Muscle layer of duodenum (tissue), 2 donors: Measurements from ENCODE around the gene TBCC.
"Not testable (repeated sequence)": the region's sequence is repeated elsewhere in the genome, so short reads cannot be mapped to it uniquely, and the experiment has no call there.

Source experiments
- H3K27ac ChIP-seq: one replicate; pipeline ENCODE4 v1.7.0; 2013; ENCODE audit warnings: mild to moderate bottlenecking, low read length
- H3K27me3 ChIP-seq: one replicate; pipeline ENCODE4 v1.7.0; 2013; ENCODE audit warnings: low read depth, mild to moderate bottlenecking, control low read depth, low read length
- H3K36me3 ChIP-seq, 2 donors: one replicate each; pipeline ENCODE4 v1.7.0; 2013; ENCODE audit warnings: low read length in 2 of 2, control low read depth in 1 of 2, mild to moderate bottlenecking in 1 of 2; ENCODE audit not compliant: insufficient read depth in 2 of 2, control insufficient read depth in 1 of 2
- H3K4me1 ChIP-seq, 2 donors: one replicate each; pipeline ENCODE4 v1.7.0; 2013; ENCODE audit warnings: low read length in 2 of 2, mild to moderate bottlenecking in 2 of 2, control low read depth in 1 of 2, moderate library complexity in 1 of 2; ENCODE audit not compliant: insufficient read depth in 2 of 2, control insufficient read depth in 1 of 2
- H3K4me3 ChIP-seq, 2 donors: one replicate each; pipeline ENCODE4 v1.7.0; 2013; ENCODE audit warnings: low read length in 2 of 2, low read depth in 1 of 2, mild to moderate bottlenecking in 1 of 2
- H3K9me3 ChIP-seq, 2 donors: one replicate each; pipeline ENCODE4 v1.7.0; 2013; ENCODE audit warnings: low read length in 2 of 2, control low read depth in 1 of 2, mild to moderate bottlenecking in 1 of 2; ENCODE audit not compliant: control insufficient read depth in 1 of 2
- donor health status: healthy.

Gene TBCC

GRCh38 chr6:42748203-42748898, 2.4 kb upstream of the TBCC start:
- Histone ChIP-seq H3K36me3 (no peaks in the 10 kb centered on the region), H3K4me3 (peak overlapping the region in 1 of 2 donors; percentile 98), H3K27me3 (no peaks in the 10 kb centered on the region), H3K9me3 (no peaks in the 10 kb centered on the region), H3K4me1 (peaks cover 7 to 30% of the 10 kb centered on the region in 2 donors), H3K27ac (no peak overlapping the region)

- no peaks in the 10 kb centered on the region for H3K9me3 ChIP-seq
- peaks cover 7 to 32% of the 10 kb centered on the region in 2 donors for H3K4me1 ChIP-seq
- H3K27ac ChIP-seq, result peak overlapping the region; percentile 92
- H3K4me3 ChIP-seq, result peak overlapping the region; percentile 83 to 98
- no peaks in the 10 kb centered on the region for H3K36me3 ChIP-seq
- no peaks in the 10 kb centered on the region for H3K27me3 ChIP-seq
Observed at GRCh38 chr6:42746463-42747391, 824 bp upstream of the TBCC start.

GRCh38 chr6:42745083-42745639, 742 bp downstream of the TBCC start:
- no peaks in the 10 kb centered on the region for H3K27me3 ChIP-seq
- no peaks in the 10 kb centered on the region for H3K9me3 ChIP-seq
- peak overlapping the region; percentile 96 to 98 for H3K4me3 ChIP-seq
- no peaks in the 10 kb centered on the region for H3K36me3 ChIP-seq
- H3K27ac ChIP-seq, result peak overlapping the region; percentile 94
- H3K4me1 ChIP-seq, result peaks cover 7 to 32% of the 10 kb centered on the region in 2 donors

- H3K27me3 ChIP-seq, result no peaks in the 10 kb centered on the region
- H3K4me3 ChIP-seq, result peak overlapping the region; percentile 96 to 98
- peak overlapping the region; percentile 94 for H3K27ac ChIP-seq
- no peaks in the 10 kb centered on the region for H3K36me3 ChIP-seq
- H3K9me3 ChIP-seq, result no peaks in the 10 kb centered on the region
- peaks cover 7 to 32% of the 10 kb centered on the region in 2 donors for H3K4me1 ChIP-seq
Observed at GRCh38 chr6:42744351-42744893, 1.5 kb downstream of the TBCC start.

- Histone ChIP-seq H3K4me3 (no peak overlapping the region), H3K4me1 (peaks cover 0 to 21% of the 10 kb centered on the region in 2 donors), H3K27me3 (no peaks in the 10 kb centered on the region), H3K36me3 (no peaks in the 10 kb centered on the region), H3K9me3 (no peaks in the 10 kb centered on the region), H3K27ac (no peak overlapping the region)
Observed at GRCh38 chr6:42742116-42742894, 3.6 kb downstream of the TBCC start.

GRCh38 chr6:42740725-42741124, 5.2 kb downstream of the TBCC start:
- Histone ChIP-seq H3K27ac (no peak overlapping the region), H3K4me1 (peaks cover 0 to 21% of the 10 kb centered on the region in 2 donors), H3K4me3 (no peak overlapping the region), H3K9me3 (no peaks in the 10 kb centered on the region), H3K36me3 (no peaks in the 10 kb centered on the region), H3K27me3 (no peaks in the 10 kb centered on the region)

GRCh38 chr6:42735976-42736375, 9.9 kb downstream of the TBCC start:
- Histone ChIP-seq H3K36me3 (no peaks in the 10 kb centered on the region), H3K4me3 (no peak overlapping the region), H3K27ac (no peak overlapping the region), H3K9me3 (no peaks in the 10 kb centered on the region), H3K27me3 (no peaks in the 10 kb centered on the region), H3K4me1 (no peaks in the 10 kb centered on the region)

GRCh38 chr6:42733867-42734481, 11.9 kb downstream of the TBCC start:
- not testable (repeated sequence) for H3K4me1 ChIP-seq, H3K9me3 ChIP-seq

GRCh38 chr6:42729731-42730130, 16.2 kb downstream of the TBCC start:
- no peaks in the 10 kb centered on the region for H3K27me3 ChIP-seq
- H3K27ac ChIP-seq, result no peak overlapping the region
- H3K4me3 ChIP-seq, result no peak overlapping the region
- no peaks in the 10 kb centered on the region for H3K36me3 ChIP-seq
- H3K9me3 ChIP-seq, result no peaks in the 10 kb centered on the region
- H3K4me1 ChIP-seq, result peaks cover 6 to 11% of the 10 kb centered on the region in 2 donors

More at GRCh38 chr6:42733867-42734481, 11.9 kb downstream of the TBCC start:
- H3K36me3 ChIP-seq, H3K27ac ChIP-seq, H3K4me3 ChIP-seq, H3K27me3 ChIP-seq: not testable (repeated sequence)

- Histone ChIP-seq H3K27me3 (no peaks in the 10 kb centered on the region), H3K4me3 (peak overlapping the region; percentile 70 to 79), H3K4me1 (peaks cover 6 to 18% of the 10 kb centered on the region in 2 donors), H3K36me3 (no peaks in the 10 kb centered on the region), H3K9me3 (no peaks in the 10 kb centered on the region), H3K27ac (peak overlapping the region; percentile 91)
Observed at GRCh38 chr6:42727627-42728026, 18.3 kb downstream of the TBCC start.
